Measurements from ENCODE around the gene SLC45A1.

Gene SLC45A1

DNA sequence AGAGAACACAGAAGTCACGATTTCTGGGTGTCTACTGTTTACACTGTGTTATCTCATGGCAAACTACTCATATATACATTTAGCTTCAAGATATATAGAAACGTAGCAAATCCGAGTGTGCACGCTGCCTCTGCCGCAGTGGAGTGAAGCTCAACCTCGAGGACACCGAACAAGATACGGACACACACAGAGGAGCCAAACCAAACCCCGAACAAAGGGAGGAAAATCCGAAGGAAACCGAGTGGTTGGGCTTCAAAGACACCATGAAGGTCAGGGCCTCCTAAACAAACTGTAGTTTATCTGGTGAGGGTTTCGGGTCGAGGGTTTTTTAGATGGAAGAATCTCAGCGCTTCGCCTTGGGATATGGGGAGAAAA is 34.5 kb downstream of the SLC45A1 start:
- ChIA-PET CTCF (interaction anchor here (0.7 to 8.8 kb wide), 8 partner anchors 10 to 386 kb away, joined by 3 to 248 read pairs (median 4); partner anchors contain the start of gene SLC45A1), POLR2A (no interaction called here)
- no peak for DNase-seq (ENCODE audit: low read depth, low spot score)
- H3K4me3 ChIP-seq (ENCODE audit: low read depth, low read length), result no peak overlapping the region
- TF ChIP-seq, protein P1, sequence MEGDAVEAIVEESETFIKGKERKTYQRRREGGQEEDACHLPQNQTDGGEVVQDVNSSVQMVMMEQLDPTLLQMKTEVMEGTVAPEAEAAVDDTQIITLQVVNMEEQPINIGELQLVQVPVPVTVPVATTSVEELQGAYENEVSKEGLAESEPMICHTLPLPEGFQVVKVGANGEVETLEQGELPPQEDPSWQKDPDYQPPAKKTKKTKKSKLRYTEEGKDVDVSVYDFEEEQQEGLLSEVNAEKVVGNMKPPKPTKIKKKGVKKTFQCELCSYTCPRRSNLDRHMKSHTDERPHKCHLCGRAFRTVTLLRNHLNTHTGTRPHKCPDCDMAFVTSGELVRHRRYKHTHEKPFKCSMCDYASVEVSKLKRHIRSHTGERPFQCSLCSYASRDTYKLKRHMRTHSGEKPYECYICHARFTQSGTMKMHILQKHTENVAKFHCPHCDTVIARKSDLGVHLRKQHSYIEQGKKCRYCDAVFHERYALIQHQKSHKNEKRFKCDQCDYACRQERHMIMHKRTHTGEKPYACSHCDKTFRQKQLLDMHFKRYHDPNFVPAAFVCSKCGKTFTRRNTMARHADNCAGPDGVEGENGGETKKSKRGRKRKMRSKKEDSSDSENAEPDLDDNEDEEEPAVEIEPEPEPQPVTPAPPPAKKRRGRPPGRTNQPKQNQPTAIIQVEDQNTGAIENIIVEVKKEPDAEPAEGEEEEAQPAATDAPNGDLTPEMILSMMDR (IDR thresholded peaks at IDR 0.05; ENCODE audit: insufficient read depth, low read length, missing control alignments), result no peak

DNA sequence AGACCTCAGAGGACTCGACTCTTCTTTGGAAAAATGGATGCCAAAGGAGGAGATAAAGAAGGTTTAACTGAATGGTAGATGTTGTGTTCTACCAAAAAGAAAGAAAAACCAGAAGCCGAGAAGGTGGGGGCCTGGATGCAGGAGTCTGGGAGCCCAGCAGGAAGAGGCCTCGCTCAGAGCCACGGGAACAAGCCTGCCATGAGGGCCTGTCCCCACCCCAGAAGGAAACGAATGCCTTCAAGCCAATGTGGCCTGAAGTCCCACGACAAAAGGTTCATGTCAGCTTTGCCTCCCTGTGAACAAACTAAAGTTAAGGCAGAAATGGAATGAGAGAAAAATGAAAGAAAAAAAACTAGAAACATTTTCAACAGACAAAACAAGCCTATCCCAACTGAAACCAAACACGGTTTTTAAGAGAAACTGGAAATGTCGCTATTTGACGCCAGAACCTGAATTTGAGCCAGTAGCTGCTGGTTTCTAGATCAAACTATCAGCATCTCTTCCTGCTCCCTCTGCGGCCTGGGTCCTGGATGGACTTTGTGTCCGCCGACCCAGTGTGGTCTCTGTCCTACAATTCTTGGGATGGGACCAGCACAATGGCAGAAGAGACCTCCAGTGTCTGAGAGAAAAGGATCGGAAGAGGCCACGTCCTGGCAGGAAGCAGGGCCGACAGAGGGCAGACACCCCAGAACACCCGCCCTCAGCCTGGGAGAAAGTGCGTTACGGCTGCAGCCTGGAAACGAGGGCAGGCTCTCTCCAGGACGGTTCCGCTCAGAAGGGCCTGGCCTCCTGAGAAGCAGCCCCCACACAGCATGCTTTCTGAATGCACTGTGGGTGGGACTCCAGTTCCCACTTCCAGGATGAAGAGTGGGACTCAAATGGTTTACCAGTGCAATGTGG is 35.2 kb downstream of the SLC45A1 start:
- CTCF ChIA-PET, result interaction anchor here (1.0 to 8.8 kb wide), 6 partner anchors 9 to 386 kb away, joined by 3 to 248 read pairs (median 63); no protein-coding TSS in a partner anchor
- POLR2A ChIA-PET, result no interaction called here
- TF ChIP-seq, protein P1 (IDR thresholded peaks at IDR 0.05; ENCODE audit: insufficient read depth, low read length, missing control alignments), result no peak
- DNase-seq (ENCODE audit: low read depth, low spot score), result no peak
- no peak overlapping the region for H3K4me3 ChIP-seq (ENCODE audit: low read depth, low read length)

DNA sequence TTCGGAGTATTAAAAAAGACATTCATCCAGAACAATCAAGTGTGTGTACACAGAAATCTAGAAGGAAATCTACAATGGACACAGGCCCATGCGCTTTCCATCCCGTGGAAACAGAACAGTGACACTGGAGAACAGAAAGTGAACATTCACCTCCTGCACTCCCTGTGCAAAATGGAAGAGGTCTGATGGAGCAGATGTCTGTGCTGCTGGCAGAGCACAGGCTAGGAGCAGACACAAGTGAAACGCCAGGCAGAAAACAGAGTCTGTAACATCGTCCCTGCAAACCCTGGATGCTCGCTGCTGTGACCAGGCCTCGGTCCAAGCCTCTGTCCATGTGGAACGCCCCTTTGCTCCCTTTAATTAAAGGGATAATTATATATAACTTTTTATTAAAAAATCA is 36.1 kb downstream of the SLC45A1 start:
- TF ChIP-seq, protein P1 (IDR thresholded peaks at IDR 0.05; ENCODE audit: insufficient read depth, low read length, missing control alignments), result no peak
- ChIA-PET CTCF (no interaction called here), POLR2A (no interaction called here)
- no peak for DNase-seq (ENCODE audit: low read depth, low spot score)
- no peak overlapping the region for H3K4me3 ChIP-seq (ENCODE audit: low read depth, low read length)

DNA sequence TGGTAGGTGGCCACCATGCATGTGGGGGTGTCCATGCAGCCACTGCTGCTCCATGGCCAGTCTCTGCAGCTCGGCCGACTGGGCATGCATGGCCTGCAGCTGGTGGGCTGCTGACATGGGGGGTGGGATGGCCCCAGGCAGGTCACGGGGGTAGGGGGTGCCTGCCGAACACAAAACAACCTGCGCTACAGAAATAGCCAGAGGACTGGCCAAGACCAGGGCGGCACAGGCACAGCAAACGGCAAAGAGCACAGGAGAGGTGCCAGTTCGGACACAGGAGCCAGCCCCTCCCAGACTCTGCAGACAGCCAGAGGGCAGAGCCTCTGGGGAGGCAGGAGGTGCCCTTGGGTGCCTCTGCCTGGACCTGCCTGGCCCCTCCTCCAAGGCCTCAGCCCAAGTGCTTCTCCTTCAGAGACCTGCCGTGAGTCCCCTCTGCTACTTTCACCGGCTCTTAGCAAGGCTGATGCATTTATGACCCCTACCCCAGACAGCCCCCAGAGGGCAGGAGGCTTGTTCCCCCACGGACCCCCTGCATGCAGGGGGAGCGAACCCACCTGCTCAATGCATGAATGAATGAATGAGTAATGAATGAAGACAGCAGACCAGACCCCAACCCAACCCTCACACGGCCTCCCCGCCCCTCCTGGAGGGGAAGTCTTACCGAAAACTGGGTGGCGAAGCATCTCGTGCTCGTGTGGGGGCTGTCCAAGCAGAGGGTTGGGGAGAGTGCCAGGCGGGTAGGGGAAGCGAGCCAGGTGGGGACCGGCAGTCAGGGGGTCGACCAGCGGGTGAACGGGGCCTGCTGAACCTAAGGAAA is 37.7 kb downstream of the SLC45A1 start:
- ChIA-PET POLR2A (no interaction called here), CTCF (interaction anchor here (1.0 to 13.2 kb wide), 5 partner anchors 6 to 380 kb away, joined by 3 to 122 read pairs (median 4); no protein-coding TSS in a partner anchor)
- H3K4me3 ChIP-seq (ENCODE audit: low read depth, low read length), result no peak overlapping the region
- DNase-seq (ENCODE audit: low read depth, low spot score), result no peak
- TF ChIP-seq, protein P1 (IDR thresholded peaks at IDR 0.05; ENCODE audit: insufficient read depth, low read length, missing control alignments), result no peak

DNA sequence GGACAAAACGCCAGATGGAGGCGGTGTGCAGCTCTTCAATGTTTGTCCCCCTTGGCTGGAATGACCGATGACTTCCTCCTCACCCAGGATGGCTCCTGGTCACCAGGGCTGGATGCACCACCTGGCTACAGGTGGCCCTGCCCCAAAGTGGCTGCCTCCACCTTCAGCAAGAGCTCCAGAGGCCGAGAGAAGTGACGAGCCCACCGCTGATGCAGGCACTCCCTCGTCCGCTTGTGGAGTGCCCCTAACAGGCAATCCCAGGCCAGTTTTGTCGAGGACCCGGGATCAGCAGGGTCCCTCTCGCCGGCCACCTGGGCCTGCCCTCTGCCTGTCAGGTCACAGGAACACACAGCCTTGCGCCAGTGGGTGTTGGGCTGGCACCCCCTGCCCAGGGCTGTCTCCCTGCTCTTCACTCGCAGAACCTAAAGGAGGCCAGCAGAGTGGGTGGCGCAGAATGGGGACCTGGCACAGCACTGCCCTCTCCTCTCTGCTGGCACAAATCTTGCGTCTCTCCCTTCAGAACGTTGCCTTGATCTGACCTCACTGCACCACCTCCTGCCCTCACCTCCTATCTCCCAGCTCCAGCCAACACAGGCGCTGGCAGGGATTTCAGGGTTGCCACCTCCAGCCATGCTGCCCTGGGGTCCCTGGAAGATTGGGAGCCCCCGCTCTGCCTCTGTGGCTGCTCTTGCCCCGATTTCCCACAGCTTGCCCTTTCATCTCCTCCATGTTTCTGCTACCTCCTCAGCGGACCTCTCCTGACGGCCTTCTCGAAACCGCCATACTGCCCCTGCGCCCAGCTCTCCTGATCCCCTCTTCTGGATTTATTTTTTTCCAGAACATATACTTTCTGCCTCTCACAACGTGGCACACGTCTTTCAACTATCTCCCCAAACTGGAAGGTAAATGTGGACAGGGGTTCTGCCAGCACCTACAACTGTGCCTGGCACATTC is 38.6 kb downstream of the SLC45A1 start:
- no peak overlapping the region for H3K4me3 ChIP-seq (ENCODE audit: low read depth, low read length)
- no peak for DNase-seq (ENCODE audit: low read depth, low spot score)
- CTCF ChIA-PET, result interaction anchor here (1.3 to 13.2 kb wide), 3 partner anchors 7 to 381 kb away, joined by 3 to 122 read pairs (median 7); no protein-coding TSS in a partner anchor
- TF ChIP-seq, protein P1 (IDR thresholded peaks at IDR 0.05; ENCODE audit: insufficient read depth, low read length, missing control alignments), result no peak
- POLR2A ChIA-PET, result no interaction called here

Data from AG04449 (cell line).